Muscle of leg (tissue), 11 donors: ENCODE data around the gene HCFC2. TPM values are rescaled to one million over a fixed set of nuclear protein-coding genes. Genes with fewer than 3 reads are reported as not detected.
"Not testable (repeated sequence)": the region's sequence is repeated elsewhere in the genome, so short reads cannot be mapped to it uniquely, and the experiment has no call there.

Source experiments
- DNase-seq: peaks from one replicate; pipeline ENCODE4 v3.0.0; 2013
- H3K27ac ChIP-seq: one replicate; pipeline ENCODE4 v1.5.1; 2013; ENCODE audit warnings: mild to moderate bottlenecking, low read length, control low read depth
- H3K27me3 ChIP-seq: one replicate; pipeline ENCODE4 v1.6.1; 2013; ENCODE audit warnings: low read length; ENCODE audit not compliant: control insufficient read depth, insufficient read depth
- H3K36me3 ChIP-seq: one replicate; pipeline ENCODE4 v1.6.1; 2013; ENCODE audit warnings: low read length; ENCODE audit not compliant: control insufficient read depth, insufficient read depth
- H3K4me1 ChIP-seq: one replicate; pipeline ENCODE4 v1.6.1; 2013; ENCODE audit warnings: low read length; ENCODE audit not compliant: control insufficient read depth, insufficient read depth
- H3K4me3 ChIP-seq: one replicate; pipeline ENCODE4 v1.5.1; 2013; ENCODE audit warnings: low read length, control low read depth
- H3K9me3 ChIP-seq: replicated peaks from 2 replicates; pipeline ENCODE4 v1.6.1; 2013; ENCODE audit warnings: low read depth, low read length; ENCODE audit not compliant: control insufficient read depth
- WGBS: methylation state at CpG from one replicate; pipeline ENCODE4 v1.1.5; 2013; ENCODE audit warnings: missing lambda C conversion rate; ENCODE audit not compliant: insufficient coverage; 5-methylcytosine and 5-hydroxymethylcytosine counted together
- polyA plus RNA-seq, 8 donors: library from polyadenylated mRNA; unstranded; fragments of 120-200 nt; gene quantifications; one replicate each; pipeline versions ENCODE4 v1.2.1 to v1.2.3, GENCODE V29; 2013; ENCODE audit warnings: inconsistent platforms in 1 of 8, low replicate concordance in 1 of 8; ENCODE audit not compliant: insufficient read length in 8 of 8, insufficient read depth in 1 of 8
- total RNA-seq: library from RNA; stranded (reverse); fragments of 120-200 nt; gene quantifications from one replicate; pipeline ENCODE4 v1.2.4, GENCODE V29; 2013

Gene HCFC2
- total and polyA plus RNA-seq, 9 donors, result 16.9 to 35.8 (median 25.9) TPM

DNA sequence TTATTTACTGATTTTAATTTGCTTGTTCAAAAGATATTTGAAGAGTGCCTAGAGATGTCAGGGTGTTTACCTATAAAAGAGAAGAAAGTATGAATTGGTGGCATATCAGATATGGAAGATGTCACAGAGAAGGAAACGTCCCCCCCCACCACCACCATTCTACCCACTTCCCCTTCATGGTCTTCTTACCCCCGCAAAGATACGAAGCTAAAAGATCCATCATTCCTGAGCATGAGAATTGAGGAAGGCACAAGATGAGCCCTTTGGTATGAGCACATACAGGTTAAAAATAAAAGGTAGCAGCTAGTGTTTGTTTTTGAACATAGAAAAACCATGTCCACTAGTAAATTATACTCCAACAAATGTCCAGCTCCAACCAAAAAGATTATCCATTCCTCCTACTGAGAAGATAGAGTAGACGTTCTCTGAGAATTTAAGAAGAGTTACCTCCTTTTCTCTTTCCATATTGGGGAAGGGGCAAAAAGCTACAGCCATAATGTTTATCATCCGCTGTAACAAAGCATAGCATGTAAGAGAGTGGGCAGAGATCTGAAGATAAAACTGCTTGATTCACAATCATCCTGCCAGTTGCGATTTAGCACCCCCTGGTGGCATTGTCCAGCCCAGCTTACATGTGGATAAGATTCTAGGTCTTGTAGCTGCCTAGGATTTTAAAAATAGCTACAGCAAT is 44.6 kb downstream of the HCFC2 start:
- WGBS, result no CpG with 5 or more reads among the region's 6 CpGs
- no peak overlapping the region for H3K4me3 ChIP-seq

GRCh38 chr12:104109446-104110271 is 45.3 kb downstream of the HCFC2 start:
- H3K36me3 ChIP-seq, result peaks cover 3% of the 10 kb centered on the region
- H3K4me1 ChIP-seq, result no peaks in the 10 kb centered on the region
- H3K4me3 ChIP-seq, result no peak overlapping the region
- no peaks in the 10 kb centered on the region for H3K27me3 ChIP-seq
- no peak overlapping the region for H3K27ac ChIP-seq
- no peaks in the 10 kb centered on the region for H3K9me3 ChIP-seq
- no peak for DNase-seq
- no CpG with 5 or more reads among the region's 4 CpGs for WGBS

More for the DNA sequence above, 44.6 kb downstream of the HCFC2 start:
- Histone ChIP-seq H3K27ac (no peak overlapping the region), H3K36me3 (peaks cover 3% of the 10 kb centered on the region), H3K9me3 (no peaks in the 10 kb centered on the region), H3K27me3 (no peaks in the 10 kb centered on the region), H3K4me1 (no peaks in the 10 kb centered on the region)
- peak; percentile 89 for DNase-seq

- H3K9me3 ChIP-seq, H3K27ac ChIP-seq, DNase-seq, H3K27me3 ChIP-seq, H3K4me1 ChIP-seq, H3K4me3 ChIP-seq, H3K36me3 ChIP-seq: not testable (repeated sequence)
- WGBS, result 86% methylated on average over 11 of the region's 14 CpGs
Measured at GRCh38 chr12:104114834-104115586, 50.7 kb downstream of the HCFC2 start.

- H3K4me1 ChIP-seq, result no peaks in the 10 kb centered on the region
- DNase-seq, result no peak
- H3K9me3 ChIP-seq, result no peaks in the 10 kb centered on the region
- no peak overlapping the region for H3K4me3 ChIP-seq
- peaks cover 4% of the 10 kb centered on the region for H3K36me3 ChIP-seq
- H3K27me3 ChIP-seq, result no peaks in the 10 kb centered on the region
- no peak overlapping the region for H3K27ac ChIP-seq
Measured at GRCh38 chr12:104115587-104115975, 51.2 kb downstream of the HCFC2 start.

DNA sequence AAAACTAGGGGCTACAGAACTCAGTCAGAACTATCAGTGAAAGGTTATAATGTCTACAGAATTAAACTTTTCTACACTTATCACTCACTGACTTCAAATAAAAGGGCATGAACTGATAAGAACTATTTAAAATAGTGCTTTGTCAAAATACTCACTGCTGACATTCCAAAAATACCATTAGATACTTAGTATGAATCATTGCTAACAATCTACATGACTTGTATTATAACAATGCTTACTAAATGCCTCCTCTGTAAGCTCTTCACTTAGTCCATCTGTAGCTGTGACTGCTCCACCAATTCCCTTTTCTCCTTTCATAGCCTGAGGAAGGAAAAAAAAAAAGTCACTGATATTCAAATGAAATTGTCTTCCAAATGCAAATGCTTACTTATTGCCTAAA is 56.7 kb downstream of the HCFC2 start:
- Histone ChIP-seq H3K4me1 (no peaks in the 10 kb centered on the region), H3K27ac (no peak overlapping the region), H3K36me3 (peaks cover 17% of the 10 kb centered on the region), H3K27me3 (no peaks in the 10 kb centered on the region), H3K4me3 (no peak overlapping the region), H3K9me3 (no peaks in the 10 kb centered on the region)
- no peak for DNase-seq

DNA sequence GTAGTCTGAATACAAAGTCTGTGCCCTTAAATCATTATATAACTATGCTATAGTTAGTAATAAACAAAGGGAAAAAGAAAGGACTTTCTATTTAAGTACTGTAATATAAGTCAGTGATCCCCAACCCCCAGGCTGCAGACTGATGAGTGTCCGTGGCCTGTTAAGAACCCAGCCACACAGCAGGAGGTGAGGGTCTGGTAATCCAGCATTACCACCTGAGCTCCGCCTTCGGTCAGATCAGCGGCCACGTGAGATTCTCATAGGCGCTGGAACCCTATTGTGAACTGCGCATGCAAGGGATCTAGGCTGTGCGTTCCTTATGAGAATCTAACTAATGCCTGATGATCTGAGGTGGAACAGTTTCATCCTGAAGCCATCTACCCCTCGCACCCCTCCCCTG is 58.0 kb downstream of the HCFC2 start:
- no peak for DNase-seq
- Histone ChIP-seq H3K4me1 (no peaks in the 10 kb centered on the region), H3K27me3 (no peaks in the 10 kb centered on the region), H3K27ac (no peak overlapping the region), H3K4me3 (no peak overlapping the region), H3K9me3 (no peaks in the 10 kb centered on the region), H3K36me3 (peaks cover 20% of the 10 kb centered on the region)
- WGBS, result 78% methylated on average over 1 of the region's 9 CpGs

- DNase-seq, result no peak
- no CpG with 5 or more reads among the region's 3 CpGs for WGBS
- H3K36me3 ChIP-seq, result peaks cover 33% of the 10 kb centered on the region
Measured at GRCh38 chr12:104126548-104126947, 62.2 kb downstream of the HCFC2 start.

GRCh38 chr12:104130760-104131159 is 66.4 kb downstream of the HCFC2 start:
- Histone ChIP-seq H3K27me3 (no peaks in the 10 kb centered on the region), H3K36me3 (peaks cover 46% of the 10 kb centered on the region), H3K4me3 (no peak overlapping the region), H3K9me3 (no peaks in the 10 kb centered on the region), H3K27ac (no peak overlapping the region), H3K4me1 (no peaks in the 10 kb centered on the region)
- no CpG with 5 or more reads among the region's 2 CpGs for WGBS
- DNase-seq, result no peak

More at GRCh38 chr12:104126548-104126947, 62.2 kb downstream of the HCFC2 start:
- Histone ChIP-seq H3K27ac (no peak overlapping the region), H3K27me3 (no peaks in the 10 kb centered on the region), H3K4me1 (no peaks in the 10 kb centered on the region), H3K4me3 (no peak overlapping the region), H3K9me3 (no peaks in the 10 kb centered on the region)

DNA sequence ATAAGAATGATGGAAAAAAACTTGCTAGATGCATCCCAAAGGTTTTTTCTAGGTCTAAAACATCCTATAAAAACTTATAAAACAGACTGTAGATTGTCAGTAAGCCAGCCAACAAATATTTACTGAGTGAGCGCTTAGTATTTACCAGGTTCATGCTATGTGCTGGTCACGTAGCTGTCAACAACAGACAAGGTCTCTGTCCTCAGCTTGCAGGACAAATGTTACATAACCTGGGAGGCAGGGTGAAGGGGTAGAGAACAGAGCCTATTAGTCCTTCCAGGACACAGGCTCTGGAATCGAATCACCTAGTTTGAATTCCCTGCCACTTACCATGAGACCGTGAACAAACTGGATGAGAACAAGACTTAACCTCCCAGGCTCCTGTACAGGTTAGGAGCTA is 67.3 kb downstream of the HCFC2 start:
- H3K4me1 ChIP-seq, result no peaks in the 10 kb centered on the region
- no peaks in the 10 kb centered on the region for H3K9me3 ChIP-seq
- no peak overlapping the region for H3K27ac ChIP-seq
- H3K27me3 ChIP-seq, result no peaks in the 10 kb centered on the region
- 100% methylated on average over 1 of the region's 4 CpGs for WGBS
- peaks cover 46% of the 10 kb centered on the region for H3K36me3 ChIP-seq
- no peak for DNase-seq
- H3K4me3 ChIP-seq, result no peak overlapping the region

DNA sequence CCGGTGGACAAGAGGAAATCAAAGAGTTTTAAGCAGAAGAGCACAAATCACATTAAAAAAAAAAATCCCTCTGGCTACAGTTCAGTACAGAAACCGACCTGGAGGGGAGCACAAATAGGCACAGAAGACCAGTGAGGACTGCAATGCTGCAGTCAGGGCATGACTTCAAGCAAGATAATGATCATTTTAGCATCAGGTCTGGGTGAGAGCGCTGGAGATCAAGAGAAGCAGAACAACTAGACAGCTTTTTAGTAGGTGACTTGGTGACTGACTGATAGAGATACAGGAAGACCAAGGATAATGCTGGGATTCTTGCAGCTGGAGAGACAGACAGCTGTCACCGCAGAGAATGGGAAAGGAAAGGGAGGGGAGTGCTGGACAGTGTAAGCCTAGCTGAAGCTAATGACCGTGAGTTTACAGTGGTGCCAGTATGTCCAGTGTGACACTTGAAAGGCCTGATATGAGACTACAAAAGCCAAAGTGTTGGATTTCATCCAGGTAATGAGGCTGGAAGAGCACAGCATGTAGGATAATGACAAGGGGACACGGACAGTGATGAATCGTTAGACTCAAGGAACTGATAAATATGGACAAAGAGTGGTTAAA is 68.1 kb downstream of the HCFC2 start:
- WGBS, result 86% methylated on average over 5 of the region's 7 CpGs
- H3K9me3 ChIP-seq, result no peaks in the 10 kb centered on the region
- H3K36me3 ChIP-seq, result peaks cover 43% of the 10 kb centered on the region
- no peak overlapping the region for H3K27ac ChIP-seq
- H3K4me3 ChIP-seq, result no peak overlapping the region
- H3K27me3 ChIP-seq, result no peaks in the 10 kb centered on the region
- DNase-seq, result no peak
- H3K4me1 ChIP-seq, result no peaks in the 10 kb centered on the region
